Endothelial cell (in vitro differentiated cells): ENCODE data around the gene TNNI3K. TPM values are rescaled to one million over a fixed set of nuclear protein-coding genes. Genes with fewer than 3 reads are reported as not detected.

ENCODE experiments used
- DNase-seq: peaks from one replicate; pipeline ENCODE4 v3.0.0; 2021; ENCODE audit warnings: low spot score
- H3K27ac Mint-ChIP-seq: one replicate; pipeline ENCODE4 v1.8.0; 2021; ENCODE audit warnings: mixed read lengths, inconsistent platforms; ENCODE audit not compliant: unreplicated experiment
- H3K27me3 Mint-ChIP-seq: one replicate; pipeline ENCODE4 v1.8.0; 2021; ENCODE audit warnings: mild to moderate bottlenecking, moderate library complexity, mixed read lengths, inconsistent platforms; ENCODE audit not compliant: unreplicated experiment
- H3K36me3 Mint-ChIP-seq: one replicate; pipeline ENCODE4 v1.8.0; 2021; ENCODE audit warnings: mild to moderate bottlenecking, low read depth, mixed read lengths, inconsistent platforms; ENCODE audit not compliant: unreplicated experiment
- H3K4me1 Mint-ChIP-seq: one replicate; pipeline ENCODE4 v1.8.0; 2021; ENCODE audit warnings: mild to moderate bottlenecking, mixed read lengths, inconsistent platforms; ENCODE audit not compliant: unreplicated experiment
- H3K4me3 Mint-ChIP-seq: one replicate; pipeline ENCODE4 v1.8.0; 2021; ENCODE audit warnings: mild to moderate bottlenecking, mixed read lengths, inconsistent platforms; ENCODE audit not compliant: unreplicated experiment
- H3K9me3 Mint-ChIP-seq: one replicate; pipeline ENCODE4 v1.8.0; 2021; ENCODE audit warnings: mixed read lengths, inconsistent platforms; ENCODE audit not compliant: unreplicated experiment
- CTCF ChIP-seq: fragments of 200-600 bp; sonication (generic); IDR thresholded peaks from one replicate; pipeline ENCODE4 v1.5.0; 2021; ENCODE audit warnings: antibody characterized with exemption; ENCODE audit not compliant: unreplicated experiment
- total RNA-seq: library from RNA; stranded (reverse); fragmentation: NEBNext Ultra II Directional; extraction: Animal tissue kit (Norgen Biotek cat#: 25700); gene quantifications from one replicate; pipeline ENCODE4 v1.2.1, GENCODE V29; 2021; ENCODE audit not compliant: unreplicated experiment

TNNI3K gene
- total RNA-seq, 1 donor from 2014 or later: not detected

GRCh38 chr1:74403606-74404005 is 168.4 kb downstream of the TNNI3K start:
- no peak for TF ChIP-seq CTCF
- Mint-ChIP-seq H3K36me3 (no peaks in the 10 kb centered on the region), H3K4me1 (no peaks in the 10 kb centered on the region), H3K4me3 (no peak overlapping the region), H3K27me3 (peaks cover 1% of the 10 kb centered on the region), H3K9me3 (no peaks in the 10 kb centered on the region), H3K27ac (no peak overlapping the region)
- no peak for DNase-seq

- Mint-ChIP-seq H3K4me3 (no peak overlapping the region), H3K36me3 (no peaks in the 10 kb centered on the region), H3K27me3 (peaks cover 1% of the 10 kb centered on the region), H3K9me3 (no peaks in the 10 kb centered on the region), H3K27ac (no peak overlapping the region), H3K4me1 (no peaks in the 10 kb centered on the region)
- no peak for DNase-seq
- no peak for TF ChIP-seq CTCF
These were observed 171.6 kb downstream of the TNNI3K start for GRCh38 chr1:74406759-74407158.

- DNase-seq: no peak
- Mint-ChIP-seq H3K9me3 (no peaks in the 10 kb centered on the region), H3K27me3 (peaks cover 1% of the 10 kb centered on the region), H3K36me3 (no peaks in the 10 kb centered on the region), H3K4me3 (no peak overlapping the region), H3K4me1 (no peaks in the 10 kb centered on the region), H3K27ac (no peak overlapping the region)
- TF ChIP-seq CTCF: no peak
These were observed 172.7 kb downstream of the TNNI3K start for GRCh38 chr1:74407902-74408301.

GRCh38 chr1:74412244-74412643 is 177.1 kb downstream of the TNNI3K start:
- H3K27ac Mint-ChIP-seq: no peak overlapping the region
- no peaks in the 10 kb centered on the region for H3K9me3 Mint-ChIP-seq
- no peaks in the 10 kb centered on the region for H3K27me3 Mint-ChIP-seq
- TF ChIP-seq CTCF: no peak
- no peaks in the 10 kb centered on the region for H3K36me3 Mint-ChIP-seq
- H3K4me1 Mint-ChIP-seq: peaks cover 7% of the 10 kb centered on the region
- no peak for DNase-seq
- no peak overlapping the region for H3K4me3 Mint-ChIP-seq

- Mint-ChIP-seq H3K4me1 (peaks cover 7% of the 10 kb centered on the region), H3K9me3 (no peaks in the 10 kb centered on the region), H3K27me3 (no peaks in the 10 kb centered on the region), H3K27ac (no peak overlapping the region), H3K4me3 (no peak overlapping the region), H3K36me3 (no peaks in the 10 kb centered on the region)
- DNase-seq: no peak
- no peak for TF ChIP-seq CTCF
These were observed 180.7 kb downstream of the TNNI3K start for GRCh38 chr1:74415935-74416334.
